HG03045 (cell line): ENCODE measurements around the gene NHLRC1.

Experiments used
- ATAC-seq: cut with Tn5 transposase; IDR thresholded peaks from one replicate; pipeline ENCODE4 v1.9.1; 2021; ENCODE audit warnings: mild to moderate bottlenecking, moderate library complexity; ENCODE audit not compliant: unreplicated experiment

NHLRC1 gene

DNA sequence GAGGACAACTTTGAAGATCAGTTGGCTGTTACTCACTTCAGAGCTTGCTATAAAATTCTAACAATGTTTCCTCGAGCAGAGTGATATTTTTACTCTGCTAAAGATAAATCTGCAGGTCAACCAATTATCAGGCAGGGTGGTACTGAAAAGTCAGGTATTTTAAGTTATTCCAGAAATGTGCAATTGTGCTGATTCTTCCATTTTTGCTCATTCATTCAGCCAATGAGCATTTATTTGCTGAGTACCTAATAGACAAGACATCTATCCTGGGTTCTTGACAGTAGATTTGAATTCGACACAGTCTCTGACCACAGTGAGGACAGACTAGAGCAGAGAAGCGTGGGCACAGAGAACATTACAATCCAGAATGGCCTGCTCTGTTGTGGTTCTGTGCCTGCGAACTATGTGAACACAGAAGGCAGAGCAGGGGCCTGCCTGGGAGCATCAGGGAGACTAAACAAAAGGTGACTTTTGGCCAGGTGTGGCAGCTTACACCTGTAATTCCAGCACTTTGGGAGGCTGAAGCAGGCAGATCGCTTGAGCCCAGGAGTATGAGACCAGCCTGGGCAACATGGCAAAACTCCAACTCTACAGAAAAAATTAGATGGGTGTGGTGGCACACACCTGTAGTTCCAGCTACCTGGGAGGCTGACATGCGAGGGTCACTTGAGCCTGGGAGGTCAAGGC is 17.6 kb upstream of the NHLRC1 start:
- ATAC-seq, result no peak

DNA sequence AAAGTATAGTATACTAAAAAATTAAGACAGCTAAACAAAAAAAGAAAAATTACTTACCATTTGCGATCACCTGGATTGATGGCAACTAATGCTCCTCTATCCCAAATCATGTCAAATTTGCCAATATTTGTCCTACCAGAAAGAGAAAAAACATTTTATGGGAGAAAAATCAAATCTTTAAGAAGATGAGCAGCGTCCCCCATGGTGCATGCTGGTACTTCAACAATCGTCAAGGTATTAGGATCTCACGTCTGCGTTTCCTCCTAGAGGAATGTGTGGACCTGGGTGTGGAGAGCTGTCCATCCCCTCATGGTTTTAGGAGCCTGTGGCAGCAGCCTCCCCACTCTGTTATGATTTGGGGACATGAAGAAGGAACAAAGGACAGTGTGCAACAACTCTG is 16.4 kb upstream of the NHLRC1 start:
- no peak for ATAC-seq

DNA sequence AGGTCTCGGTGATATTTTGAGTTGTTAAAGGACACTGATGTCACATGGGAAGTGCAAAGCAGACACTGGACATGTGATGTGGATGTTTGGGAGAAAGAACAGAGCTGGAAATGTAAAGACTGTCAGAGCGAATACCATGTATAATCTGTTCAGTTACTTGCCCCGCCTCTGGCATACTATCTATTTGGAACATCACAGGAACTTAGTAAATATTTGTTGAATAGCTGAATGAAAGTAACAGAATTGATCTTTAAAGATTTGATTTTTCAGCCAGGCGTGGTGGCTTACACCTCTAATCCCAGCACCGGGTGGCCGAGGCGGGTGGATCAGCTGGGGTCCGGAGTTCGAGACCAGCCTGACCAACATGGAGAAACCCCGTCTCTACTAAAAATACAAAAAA is 13.8 kb upstream of the NHLRC1 start:
- no peak for ATAC-seq

DNA sequence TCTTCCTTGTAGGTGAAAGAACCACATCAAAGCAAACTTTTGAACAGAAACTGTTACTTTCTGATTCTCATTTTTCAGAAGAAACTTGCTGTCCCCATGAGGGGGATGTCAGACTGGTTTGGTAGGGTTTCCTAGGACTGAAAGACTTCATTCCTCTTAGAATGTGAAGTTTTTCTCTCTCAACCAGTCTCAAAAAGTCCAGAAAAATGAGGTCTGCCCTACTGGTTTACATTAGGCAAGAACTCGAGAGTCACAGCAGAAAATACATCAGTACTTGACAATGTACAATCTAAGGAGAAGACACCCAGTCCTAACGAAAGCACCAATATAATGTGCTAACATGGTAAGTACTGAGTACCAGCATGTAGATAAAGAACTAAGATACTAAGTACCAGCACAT is 12.7 kb upstream of the NHLRC1 start:
- ATAC-seq, result no peak

DNA sequence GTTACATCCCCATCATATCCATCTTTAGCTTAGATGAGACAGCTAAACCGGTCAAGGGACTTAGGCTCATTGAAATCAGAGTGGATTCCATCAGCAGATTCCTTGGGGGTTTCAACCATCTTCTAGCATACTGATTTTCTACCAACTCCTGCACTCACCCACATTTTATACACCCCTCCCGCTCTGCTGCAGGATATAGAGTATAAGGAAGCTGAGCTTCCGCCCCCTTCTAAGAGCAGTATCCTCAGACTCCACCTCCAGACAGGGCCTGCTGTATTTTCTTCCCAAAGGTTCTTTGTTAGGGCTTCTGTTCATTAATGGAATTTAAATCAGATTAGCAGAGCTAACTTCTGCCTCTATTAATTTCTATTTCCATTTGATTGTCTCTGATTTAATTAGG is 9.9 kb upstream of the NHLRC1 start:
- ATAC-seq, result no peak

DNA sequence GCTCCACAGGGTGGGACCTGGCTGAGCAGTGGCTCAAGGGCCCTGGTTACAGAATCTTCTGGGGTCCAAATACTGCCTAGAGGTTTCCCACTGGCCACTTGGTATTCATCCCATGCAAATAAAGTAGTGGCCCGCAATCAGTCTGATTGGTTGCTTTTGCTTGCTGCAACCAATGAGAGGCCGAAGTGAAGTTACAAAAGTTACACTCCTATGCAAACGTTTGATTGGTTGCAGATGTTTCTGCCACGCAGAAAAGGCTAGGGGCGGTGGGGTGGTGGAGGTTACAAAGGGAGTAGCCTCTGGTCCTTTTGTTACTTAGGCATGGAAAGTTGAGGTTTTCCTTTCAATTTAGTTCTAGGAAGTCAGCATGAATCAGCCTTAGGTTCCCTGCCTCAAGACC is 3.6 kb upstream of the NHLRC1 start:
- ATAC-seq, result no peak

DNA sequence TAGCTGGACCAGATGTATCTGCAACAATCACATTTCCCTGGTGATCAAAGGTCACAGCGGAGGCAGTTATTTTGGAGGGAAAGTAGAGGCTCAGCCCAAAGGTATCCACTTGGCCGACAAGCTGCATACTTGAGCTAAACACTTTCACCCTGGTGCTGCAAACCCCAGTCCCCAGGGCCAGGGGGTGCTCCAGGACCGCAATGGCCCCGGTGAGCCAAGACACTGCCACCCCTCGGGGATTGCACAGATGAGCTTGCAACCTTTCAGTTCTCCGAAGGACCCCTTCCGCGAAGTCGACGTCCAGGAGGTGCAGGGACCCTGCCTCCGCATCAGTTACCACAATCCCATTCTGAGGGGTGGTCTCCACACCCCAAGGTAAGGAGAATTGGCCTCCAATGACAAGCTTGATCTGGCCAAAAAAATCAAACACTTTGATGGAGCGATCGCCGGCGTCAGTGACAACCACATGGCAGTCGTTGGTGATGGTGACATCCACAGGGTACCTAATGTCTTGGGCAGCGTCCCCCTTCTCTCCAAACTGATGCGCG is 823 bp downstream of the NHLRC1 start:
- no peak for ATAC-seq

DNA sequence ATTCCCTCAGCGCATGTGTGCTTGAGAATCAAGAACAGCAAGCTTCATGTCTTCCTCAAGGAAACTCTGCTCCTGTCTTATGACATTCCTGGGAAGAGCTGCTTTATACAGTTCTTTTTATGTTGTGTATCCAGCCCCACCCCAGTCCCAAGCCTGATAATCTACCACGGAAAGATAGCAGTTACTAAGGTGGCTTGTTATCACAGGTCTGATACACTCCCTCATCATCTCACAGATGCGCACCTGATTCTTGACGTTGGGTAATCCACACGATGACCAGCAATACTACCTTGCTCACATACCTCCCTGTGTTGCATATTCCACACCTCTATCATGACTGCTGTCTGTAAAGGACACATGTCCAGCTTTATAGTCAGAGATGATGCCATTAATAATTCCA is 3.2 kb downstream of the NHLRC1 start:
- no peak for ATAC-seq

DNA sequence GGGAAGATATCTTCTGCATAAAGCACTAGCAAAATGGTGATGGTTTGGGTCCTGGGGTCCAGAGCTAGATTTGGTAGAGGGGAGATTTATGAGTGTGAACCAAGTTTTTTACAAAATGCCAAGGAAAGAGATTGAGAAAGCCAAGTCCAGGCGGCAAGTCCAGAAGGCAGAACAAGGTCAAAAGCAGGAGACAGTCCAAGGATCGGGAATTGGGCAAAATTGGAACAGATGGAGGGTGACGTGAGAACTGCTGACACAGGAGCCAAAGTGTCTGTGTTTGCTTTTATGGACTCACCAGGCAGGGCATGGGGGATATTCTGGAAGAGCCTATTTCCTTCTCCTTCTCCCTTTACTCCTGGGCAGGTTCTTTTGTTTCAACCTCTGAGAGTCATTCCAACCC is 4.1 kb downstream of the NHLRC1 start:
- no peak for ATAC-seq

DNA sequence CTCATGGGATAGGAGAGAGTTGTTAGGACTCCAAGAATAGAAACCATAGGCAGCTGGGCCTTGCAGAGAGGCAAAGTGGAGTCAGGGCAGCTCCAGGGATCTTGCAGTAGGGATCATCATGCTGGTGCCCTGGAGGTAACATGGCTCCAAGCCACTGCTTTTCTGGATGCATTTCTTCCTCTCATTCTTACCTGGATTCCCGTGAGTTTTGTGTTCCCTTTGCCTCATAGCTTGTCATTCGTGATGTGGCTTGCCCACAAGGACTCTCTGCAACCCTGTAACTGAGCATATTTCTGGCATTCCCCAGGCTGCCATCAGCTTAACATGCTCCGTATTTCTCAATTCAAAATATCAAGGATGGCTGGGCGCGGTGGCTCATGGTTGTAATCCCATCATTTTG is 5.3 kb downstream of the NHLRC1 start:
- no peak for ATAC-seq

DNA sequence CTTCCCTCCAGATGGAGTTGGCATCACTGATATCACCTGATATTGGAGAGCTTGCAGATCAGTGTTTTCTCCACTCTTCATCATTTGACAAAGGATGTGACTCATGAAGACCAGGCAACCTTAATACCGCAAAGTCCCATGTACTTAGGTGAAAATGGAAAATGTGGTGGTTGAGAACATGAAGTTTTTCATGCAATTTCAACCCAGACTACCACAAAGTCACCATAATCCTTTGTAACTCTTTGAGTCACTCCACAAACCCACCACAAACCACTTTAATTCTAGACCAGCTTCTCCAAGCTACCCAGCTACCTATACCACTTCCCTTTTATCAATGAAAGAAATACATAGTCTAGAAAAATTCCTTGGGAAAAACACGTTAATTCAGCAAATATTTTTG is 7.1 kb downstream of the NHLRC1 start:
- no peak for ATAC-seq

DNA sequence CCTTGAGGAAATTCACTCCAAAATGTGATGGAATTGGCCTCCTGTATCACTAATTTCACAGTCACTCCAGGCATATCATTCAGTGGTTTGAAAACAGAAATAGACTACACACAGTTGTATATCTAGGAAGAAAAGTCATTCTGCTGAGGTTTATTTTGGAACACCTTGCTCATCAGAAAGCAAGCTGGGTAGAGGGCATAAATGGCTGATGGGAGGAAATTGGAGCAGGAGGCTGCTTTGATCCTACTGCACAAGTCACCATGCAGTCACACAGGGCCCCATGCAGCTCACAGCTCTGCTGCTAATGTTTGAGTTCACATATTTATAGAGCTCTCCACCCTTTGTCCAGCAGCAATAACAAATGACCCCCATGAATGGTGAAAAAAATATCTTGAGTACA is 12.3 kb downstream of the NHLRC1 start:
- no peak for ATAC-seq

DNA sequence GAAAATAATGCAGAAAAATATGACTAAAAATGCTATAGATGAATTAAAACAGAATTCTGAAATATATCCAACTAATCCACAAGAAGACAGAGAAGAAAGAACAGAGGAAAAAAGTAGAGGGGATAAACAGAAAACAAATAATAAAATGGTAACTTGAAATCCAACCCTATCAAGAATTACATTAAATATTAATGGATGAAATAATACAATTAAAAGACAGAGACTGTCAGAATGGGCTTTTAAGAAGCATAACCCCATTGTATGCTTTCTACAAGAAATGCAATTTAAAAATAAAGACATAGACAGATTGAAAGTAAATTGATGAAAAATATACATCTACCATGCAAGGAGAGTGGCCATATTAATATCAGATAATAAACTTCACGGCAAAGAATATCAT is 15.4 kb downstream of the NHLRC1 start:
- ATAC-seq, result no peak

DNA sequence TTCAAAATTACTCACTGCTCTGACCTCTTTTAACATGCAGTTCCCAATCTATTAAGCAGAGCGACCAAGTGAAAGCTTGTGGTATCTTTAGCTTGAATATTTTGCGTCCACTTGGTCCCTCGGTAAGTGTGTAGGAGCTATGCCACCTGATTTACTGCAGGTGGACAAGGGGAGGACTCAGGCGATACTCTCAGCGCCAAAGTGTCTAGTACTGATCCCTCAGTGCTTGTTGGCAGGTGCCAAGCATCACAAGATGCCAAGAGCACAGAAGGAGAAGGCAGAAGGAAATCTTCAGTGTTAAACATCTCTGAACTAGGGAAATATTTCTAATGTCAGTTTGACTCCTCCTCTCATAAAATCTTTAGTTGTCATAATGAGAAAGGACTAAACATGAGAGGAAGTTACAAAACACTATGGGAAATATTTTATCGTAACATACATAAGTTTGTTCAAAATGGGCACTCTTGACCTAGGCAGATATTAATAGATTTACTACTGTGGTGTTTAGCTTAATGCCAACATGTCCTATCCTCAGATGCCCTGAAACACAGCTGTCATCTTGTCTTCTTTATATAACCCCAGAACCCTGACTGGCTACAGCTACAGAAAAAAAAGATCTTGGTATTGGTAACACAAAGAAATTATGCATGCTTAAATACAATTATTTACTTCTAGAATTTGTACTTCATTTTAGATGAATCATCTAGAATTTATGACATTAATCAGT is 19.5 kb downstream of the NHLRC1 start:
- ATAC-seq, result no peak

DNA sequence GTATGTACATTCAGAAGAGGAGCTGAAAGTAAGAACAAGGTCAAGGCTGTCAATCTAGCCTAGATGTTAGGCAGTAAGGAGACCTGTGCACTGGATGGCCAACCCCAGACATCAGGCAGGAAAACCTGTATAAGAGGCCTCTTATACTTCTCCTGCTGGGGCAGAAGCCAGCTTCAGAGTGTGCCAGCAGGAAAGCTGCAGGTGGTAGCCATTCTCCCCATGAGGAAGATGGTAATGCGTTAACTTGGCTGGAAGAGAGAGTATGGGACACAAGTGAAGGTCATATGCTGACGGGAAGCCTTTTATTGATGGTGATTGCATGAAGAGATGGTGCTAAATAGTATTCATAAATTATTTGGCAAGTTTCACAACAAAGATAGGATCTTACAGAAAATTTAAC is 20.6 kb downstream of the NHLRC1 start:
- no peak for ATAC-seq

DNA sequence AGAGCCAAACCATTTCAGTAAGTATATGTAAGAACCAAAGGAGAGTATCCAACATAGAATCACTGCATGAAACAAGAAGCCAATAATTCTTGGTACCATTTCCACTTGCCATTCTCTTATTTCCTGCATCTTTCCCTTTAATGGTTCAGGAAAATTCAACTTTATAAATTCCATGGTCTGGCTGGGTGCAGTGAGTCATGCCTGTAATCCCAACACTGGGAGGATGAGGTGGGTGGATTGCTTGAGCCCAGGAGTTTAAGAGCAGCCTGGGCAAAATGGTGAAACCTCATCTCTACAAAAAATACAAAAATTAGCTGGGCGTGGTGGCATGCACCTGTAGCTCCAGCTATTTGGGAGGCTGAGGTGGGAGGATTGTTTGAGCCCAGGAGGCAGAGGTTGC is 21.2 kb downstream of the NHLRC1 start:
- ATAC-seq, result no peak

DNA sequence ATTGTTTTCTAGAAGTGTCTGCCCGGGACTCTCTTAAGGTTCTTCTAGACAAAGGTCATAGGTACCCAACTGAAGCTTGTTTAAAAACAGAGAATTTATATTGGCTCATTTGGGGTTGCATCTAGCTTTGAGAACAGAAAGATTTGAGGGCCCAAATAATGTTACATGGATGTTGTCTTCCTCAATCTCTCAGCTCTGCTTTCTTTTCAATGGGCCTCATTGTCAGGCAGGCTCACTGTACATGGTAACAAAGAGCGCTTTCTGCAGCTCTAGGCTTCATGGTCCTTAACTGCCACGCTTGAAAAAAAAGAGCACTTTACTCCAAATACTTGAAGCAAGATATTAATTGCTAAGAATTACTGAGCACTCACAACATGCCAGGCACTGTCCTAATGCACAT is 22.2 kb downstream of the NHLRC1 start:
- no peak for ATAC-seq

DNA sequence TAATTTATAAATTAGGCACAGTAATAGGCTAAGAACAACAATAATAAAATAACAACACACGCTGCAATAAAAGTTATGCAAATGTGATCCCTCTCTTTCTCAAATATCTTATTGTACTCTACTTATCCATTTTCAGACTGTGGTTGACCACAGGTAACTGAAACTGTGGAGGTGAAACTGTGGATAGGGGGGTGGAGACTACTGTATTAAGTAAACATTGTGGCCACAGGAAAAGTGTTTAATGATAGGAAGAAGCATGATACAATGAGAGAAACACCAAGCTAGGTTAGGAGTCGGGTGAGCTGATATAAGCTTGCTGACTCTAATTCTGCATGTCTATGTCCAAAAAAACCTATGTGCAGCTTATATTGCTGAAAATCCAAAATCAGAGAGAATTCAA is 23.0 kb downstream of the NHLRC1 start:
- no peak for ATAC-seq

DNA sequence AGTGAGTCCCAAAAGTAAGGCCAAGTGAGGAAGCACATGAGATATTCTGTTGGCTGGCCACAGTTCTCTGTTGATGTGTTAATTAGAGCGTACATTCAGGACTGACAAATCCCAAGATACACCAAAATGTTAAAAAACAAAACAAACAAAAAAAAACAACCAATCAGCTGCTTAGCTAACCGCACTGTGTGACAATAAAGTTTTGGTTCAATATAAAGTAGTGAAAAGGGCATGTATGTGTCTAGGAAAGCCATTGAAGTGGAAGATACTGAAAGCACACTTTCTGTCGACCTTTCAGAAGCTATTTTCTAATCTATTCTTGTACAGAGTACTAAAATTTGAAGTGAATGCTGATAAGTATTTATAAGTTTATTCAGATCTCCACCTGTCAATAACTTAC is 26.1 kb downstream of the NHLRC1 start:
- ATAC-seq, result no peak

DNA sequence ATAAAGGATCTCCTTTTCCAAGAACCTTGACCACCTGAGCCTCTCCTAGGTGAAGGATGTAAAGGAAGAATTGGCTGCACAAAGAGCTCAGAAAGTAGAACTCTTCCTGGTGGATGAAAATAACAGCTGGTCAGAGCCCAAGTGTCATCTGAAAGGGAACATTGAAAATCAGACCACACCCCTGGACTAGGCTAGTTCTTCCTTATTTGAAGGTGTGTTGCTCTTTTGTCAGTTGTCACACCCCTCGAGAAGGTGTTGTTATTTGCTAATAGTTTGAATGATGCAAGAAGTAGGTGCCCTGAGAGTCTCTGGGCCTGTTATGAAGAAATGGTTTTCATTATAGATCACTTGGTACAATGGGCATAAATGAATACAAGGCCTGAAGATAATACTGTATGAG is 31.1 kb downstream of the NHLRC1 start:
- no peak for ATAC-seq

DNA sequence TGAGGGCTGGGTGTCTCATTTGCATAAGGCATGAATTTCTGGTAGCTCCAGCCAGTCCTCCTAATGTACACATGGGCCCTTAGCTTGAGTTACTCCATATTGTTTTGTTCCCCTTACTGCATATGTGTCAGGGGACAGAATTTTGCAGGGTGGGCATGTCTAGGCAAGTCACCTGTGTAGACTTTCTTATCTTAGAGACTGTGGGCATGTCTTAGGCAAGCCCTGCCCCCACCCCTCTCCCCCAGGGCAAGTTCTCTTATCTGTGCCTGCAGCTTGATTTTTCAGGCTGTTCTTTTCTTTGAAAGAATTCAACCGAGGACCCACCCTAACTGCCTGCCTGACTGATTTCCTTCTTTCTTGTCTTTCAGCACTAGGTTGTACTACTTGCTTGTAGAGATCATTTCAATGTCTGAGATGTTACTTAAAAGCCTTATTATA is 32.1 kb downstream of the NHLRC1 start:
- no peak for ATAC-seq
